Esophagus (tissue), 2 donors: Measurements from ENCODE around the gene RAPGEF6. TPM values are rescaled to one million over a fixed set of nuclear protein-coding genes. Genes with fewer than 3 reads are reported as not detected.
A peak's percentile ranks its signal among the peaks of the same experiment; 100 is the strongest.

Experiments used
- H3K27ac ChIP-seq, 2 donors: one replicate each; pipeline ENCODE4 v1.5.1; 2013; ENCODE audit warnings: low read depth in 2 of 2, mild to moderate bottlenecking in 2 of 2, inconsistent platforms in 1 of 2, low read length in 1 of 2, moderate library complexity in 1 of 2
- H3K27me3 ChIP-seq, 2 donors: one replicate each; pipeline ENCODE4 v1.6.1; 2013; ENCODE audit warnings: low read length in 2 of 2, control low read depth in 1 of 2, mild to moderate bottlenecking in 1 of 2; ENCODE audit not compliant: insufficient read depth in 2 of 2, control insufficient read depth in 1 of 2
- H3K36me3 ChIP-seq, 2 donors: one replicate each; pipeline ENCODE4 v1.6.1; 2013; ENCODE audit warnings: low read length in 1 of 2; ENCODE audit not compliant: control insufficient read depth in 2 of 2, insufficient read depth in 2 of 2
- H3K4me1 ChIP-seq, 2 donors: one replicate each; pipeline ENCODE4 v1.6.1; 2013; ENCODE audit warnings: low read length in 1 of 2; ENCODE audit not compliant: control insufficient read depth in 2 of 2, insufficient read depth in 2 of 2
- H3K4me3 ChIP-seq, 2 donors: one replicate each; pipeline ENCODE4 v1.5.1; 2013; ENCODE audit warnings: low read length in 2 of 2, mild to moderate bottlenecking in 2 of 2, low read depth in 1 of 2, moderate library complexity in 1 of 2
- H3K9me3 ChIP-seq, 2 donors: one replicate each; pipeline ENCODE4 v1.6.1; 2013; ENCODE audit warnings: mild to moderate bottlenecking in 2 of 2, low read depth in 1 of 2, low read length in 1 of 2, moderate library complexity in 1 of 2; ENCODE audit not compliant: control insufficient read depth in 2 of 2, insufficient read depth in 1 of 2
- WGBS, 2 donors: extraction: QIAGEN DNeasy Blood & Tissue Kit; methylation state at CpG; one replicate each; pipeline ENCODE4 v1.1.7; 2013; 5-methylcytosine and 5-hydroxymethylcytosine counted together
- polyA plus RNA-seq, 2 donors: library from polyadenylated mRNA; stranded (reverse); fragments of 200-250 nt; gene quantifications; one replicate each; pipeline ENCODE4 v1.2.3, GENCODE V29; 2013
- donor health status: healthy with polysubstance abuse.
- donor health status: Bipolar disorder and iron deficiency.

RAPGEF6 gene
- polyA plus RNA-seq, 2 donors, result 2.3 TPM

DNA sequence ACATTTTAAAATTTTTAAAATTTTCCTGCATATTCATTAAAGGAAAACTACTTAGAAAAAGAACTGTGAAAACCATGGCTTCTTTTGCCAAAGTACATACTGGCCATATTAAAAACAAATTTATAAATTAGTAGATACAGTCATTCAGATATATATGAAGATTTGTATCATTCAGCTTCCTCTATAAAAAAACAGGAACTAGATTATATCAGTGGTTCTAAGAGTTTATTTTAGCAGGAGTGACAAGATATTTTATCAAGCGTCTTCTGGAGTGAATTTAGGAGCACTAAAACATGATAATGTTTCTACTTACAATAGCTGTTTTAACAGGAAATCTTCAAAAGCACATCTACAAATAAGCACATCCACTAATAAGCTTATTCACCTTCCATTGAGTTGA lies 171.4 kb downstream of the RAPGEF6 start:
- H3K4me3 ChIP-seq, result no peak overlapping the region
- WGBS, 2 donors, result 88% methylated on average over 1 of the region's 1 CpG

GRCh38 chr5:131462454-131462853 lies 172.6 kb downstream of the RAPGEF6 start:
- H3K27me3 ChIP-seq, result no peaks in the 10 kb centered on the region
- no peak overlapping the region for H3K27ac ChIP-seq
- 60 to 69% methylated on average over 3 of the region's 3 CpGs for WGBS, 2 donors

More for the DNA sequence above, 171.4 kb downstream of the RAPGEF6 start:
- no peak overlapping the region for H3K27ac ChIP-seq
- H3K4me1 ChIP-seq, result no peaks in the 10 kb centered on the region
- H3K36me3 ChIP-seq, result no peaks in the 10 kb centered on the region
- H3K9me3 ChIP-seq, result no peaks in the 10 kb centered on the region
- H3K27me3 ChIP-seq, result no peaks in the 10 kb centered on the region

GRCh38 chr5:131461742-131462141 lies 173.3 kb downstream of the RAPGEF6 start:
- Histone ChIP-seq H3K27me3 (no peaks in the 10 kb centered on the region), H3K4me1 (no peaks in the 10 kb centered on the region), H3K4me3 (no peak overlapping the region), H3K36me3 (no peaks in the 10 kb centered on the region), H3K27ac (no peak overlapping the region), H3K9me3 (no peaks in the 10 kb centered on the region)
- 89 to 90% methylated on average over 5 of the region's 5 CpGs for WGBS, 2 donors

More at GRCh38 chr5:131462454-131462853, 172.6 kb downstream of the RAPGEF6 start:
- Histone ChIP-seq H3K4me3 (no peak overlapping the region), H3K9me3 (no peaks in the 10 kb centered on the region), H3K36me3 (no peaks in the 10 kb centered on the region), H3K4me1 (no peaks in the 10 kb centered on the region)

DNA sequence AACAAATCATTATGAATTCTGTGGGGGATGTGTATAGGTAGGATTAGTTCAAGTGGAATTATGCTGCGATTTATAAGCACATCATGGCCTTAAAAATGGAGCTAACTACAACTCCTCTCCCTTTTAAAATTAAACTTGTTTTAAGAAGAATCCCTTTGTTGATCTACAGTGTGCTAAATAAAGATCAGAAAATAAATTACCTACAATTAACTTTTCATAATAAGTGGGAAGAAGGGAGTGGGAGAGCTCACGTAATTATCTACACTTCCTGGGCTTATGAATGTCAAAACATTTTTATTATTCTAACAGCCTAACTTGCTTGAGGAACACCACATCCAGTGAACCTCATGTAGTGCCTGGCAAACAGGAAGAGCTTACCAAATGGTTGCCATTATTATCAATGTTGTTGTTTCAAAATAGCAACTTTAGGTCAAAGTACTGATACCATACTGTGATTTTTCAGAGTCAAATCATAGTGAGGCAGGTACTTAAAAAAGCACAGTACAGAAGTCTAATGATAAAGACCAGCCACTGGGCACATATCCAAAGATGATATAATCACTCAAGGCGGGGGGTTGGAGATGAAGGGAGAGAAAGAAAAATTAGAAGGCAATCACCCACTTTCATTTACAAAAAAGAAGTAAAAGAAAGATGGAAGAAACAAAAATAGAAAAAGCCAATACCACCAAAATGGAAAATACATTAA lies 174.0 kb downstream of the RAPGEF6 start:
- no peak overlapping the region for H3K4me3 ChIP-seq
- H3K9me3 ChIP-seq, result no peaks in the 10 kb centered on the region
- H3K36me3 ChIP-seq, result no peaks in the 10 kb centered on the region
- H3K27me3 ChIP-seq, result no peaks in the 10 kb centered on the region
- 74 to 78% methylated on average over 3 of the region's 3 CpGs for WGBS, 2 donors
- H3K4me1 ChIP-seq, result no peaks in the 10 kb centered on the region
- no peak overlapping the region for H3K27ac ChIP-seq

DNA sequence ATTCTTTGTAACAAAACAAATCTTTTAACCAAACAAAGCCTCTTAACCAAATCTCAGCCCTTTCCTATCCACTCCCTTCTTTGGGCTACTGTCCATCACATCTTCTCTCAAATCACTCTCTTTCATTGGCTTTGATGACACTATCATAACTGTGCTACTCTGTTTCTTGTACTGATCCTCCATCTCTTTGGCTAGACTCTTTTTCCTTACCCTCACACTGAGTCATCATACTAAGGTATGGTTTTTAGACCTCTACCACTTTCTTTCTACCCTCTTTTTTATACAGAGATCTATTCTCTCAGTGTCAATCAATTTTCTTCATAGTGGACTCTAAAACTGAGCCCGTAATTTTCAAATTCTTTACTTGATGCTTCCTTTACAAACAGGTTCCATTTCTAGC lies 174.9 kb downstream of the RAPGEF6 start:
- no peaks in the 10 kb centered on the region for H3K27me3 ChIP-seq
- WGBS, 2 donors, result 94 to 95% methylated on average over 1 of the region's 1 CpG
- H3K27ac ChIP-seq, result no peak overlapping the region
- no peaks in the 10 kb centered on the region for H3K4me1 ChIP-seq
- no peak overlapping the region for H3K4me3 ChIP-seq
- H3K36me3 ChIP-seq, result no peaks in the 10 kb centered on the region
- H3K9me3 ChIP-seq, result no peaks in the 10 kb centered on the region

GRCh38 chr5:131459216-131459615 lies 175.8 kb downstream of the RAPGEF6 start:
- no peaks in the 10 kb centered on the region for H3K9me3 ChIP-seq
- H3K27ac ChIP-seq, result no peak overlapping the region
- no peaks in the 10 kb centered on the region for H3K27me3 ChIP-seq
- no peaks in the 10 kb centered on the region for H3K4me1 ChIP-seq
- no peak overlapping the region for H3K4me3 ChIP-seq
- H3K36me3 ChIP-seq, result no peaks in the 10 kb centered on the region

- H3K27me3 ChIP-seq, result no peaks in the 10 kb centered on the region
- H3K36me3 ChIP-seq, result peaks cover 0 to 2% of the 10 kb centered on the region in 2 donors
- H3K27ac ChIP-seq, result no peak overlapping the region
- 93 to 98% methylated on average over 1 of the region's 1 CpG for WGBS, 2 donors
- no peak overlapping the region for H3K4me3 ChIP-seq
- no peaks in the 10 kb centered on the region for H3K9me3 ChIP-seq
- no peaks in the 10 kb centered on the region for H3K4me1 ChIP-seq
Observed at GRCh38 chr5:131457193-131457592, 177.8 kb downstream of the RAPGEF6 start.

- Histone ChIP-seq H3K27me3 (no peaks in the 10 kb centered on the region), H3K4me1 (no peaks in the 10 kb centered on the region), H3K9me3 (no peaks in the 10 kb centered on the region), H3K36me3 (peaks cover 2 to 4% of the 10 kb centered on the region in 2 donors), H3K4me3 (no peak overlapping the region), H3K27ac (no peak overlapping the region)
- 95 to 97% methylated on average over 2 of the region's 2 CpGs for WGBS, 2 donors
Observed at GRCh38 chr5:131450941-131451340, 184.1 kb downstream of the RAPGEF6 start.

DNA sequence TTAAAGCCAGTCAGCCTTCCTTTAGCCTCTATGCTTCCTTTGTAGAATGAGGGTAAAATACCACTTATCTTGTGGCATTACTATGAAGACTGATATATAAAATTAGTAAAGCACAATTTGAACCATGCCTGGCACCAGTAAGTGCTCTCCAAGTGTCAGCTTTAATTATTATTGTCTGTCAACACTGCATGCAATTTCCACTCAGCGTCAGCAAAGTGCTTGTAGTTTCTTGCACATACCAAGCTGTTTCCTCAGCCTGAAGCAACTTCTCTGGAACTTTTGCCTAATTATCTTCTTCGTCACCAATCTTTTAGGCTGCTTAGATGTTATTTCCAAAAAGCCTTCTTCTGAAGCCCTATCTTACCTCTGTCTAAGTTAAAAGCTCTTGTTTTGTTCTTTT lies 193.8 kb downstream of the RAPGEF6 start:
- peaks cover 3 to 6% of the 10 kb centered on the region in 2 donors for H3K36me3 ChIP-seq
- 81 to 89% methylated on average over 2 of the region's 2 CpGs for WGBS, 2 donors
- no peaks in the 10 kb centered on the region for H3K27me3 ChIP-seq
- H3K4me3 ChIP-seq, result no peak overlapping the region
- no peaks in the 10 kb centered on the region for H3K9me3 ChIP-seq
- no peaks in the 10 kb centered on the region for H3K4me1 ChIP-seq
- H3K27ac ChIP-seq, result peak overlapping the region in 1 of 2 donors; percentile 21

GRCh38 chr5:131436081-131436480 lies 198.9 kb downstream of the RAPGEF6 start:
- H3K36me3 ChIP-seq, result peaks cover 5 to 13% of the 10 kb centered on the region in 2 donors
- H3K4me3 ChIP-seq, result no peak overlapping the region
- WGBS, 2 donors, result 65 to 69% methylated on average over 2 of the region's 2 CpGs
- no peaks in the 10 kb centered on the region for H3K27me3 ChIP-seq
- no peaks in the 10 kb centered on the region for H3K9me3 ChIP-seq
- no peaks in the 10 kb centered on the region for H3K4me1 ChIP-seq
- H3K27ac ChIP-seq, result no peak overlapping the region
